GM18498 (cell line): ENCODE measurements around the gene TRAPPC2L.

Source experiments
- ATAC-seq: cut with Tn5 transposase; IDR thresholded peaks from one replicate; pipeline ENCODE4 v1.9.1; 2021; ENCODE audit warnings: mild to moderate bottlenecking, moderate library complexity; ENCODE audit not compliant: unreplicated experiment

Gene TRAPPC2L

GRCh38 chr16:88906020-88906419 is 49.1 kb downstream of the TRAPPC2L start:
- no peak for ATAC-seq

- no peak for ATAC-seq
Measured at GRCh38 chr16:88906535-88907105, 49.7 kb downstream of the TRAPPC2L start.

DNA sequence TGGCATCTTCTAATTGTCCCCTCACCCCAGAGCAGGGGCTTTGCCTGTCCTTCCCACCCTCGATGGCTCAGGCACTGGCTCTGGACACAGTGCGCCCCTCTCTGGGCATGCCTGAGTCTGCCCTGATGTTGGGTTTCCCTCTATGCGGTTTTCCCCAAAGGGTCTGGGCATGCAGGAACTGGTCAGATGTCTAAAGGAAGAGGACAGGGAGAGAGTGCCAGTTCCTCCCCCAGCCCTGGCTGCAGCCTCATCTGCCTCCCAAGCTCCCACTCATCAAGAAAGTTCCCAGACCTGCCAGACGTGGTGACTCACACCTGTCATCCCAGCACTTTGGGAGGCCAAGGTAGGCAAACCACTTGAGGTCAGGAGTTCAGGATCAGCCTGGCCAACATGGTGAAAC is 50.8 kb downstream of the TRAPPC2L start:
- no peak for ATAC-seq

DNA sequence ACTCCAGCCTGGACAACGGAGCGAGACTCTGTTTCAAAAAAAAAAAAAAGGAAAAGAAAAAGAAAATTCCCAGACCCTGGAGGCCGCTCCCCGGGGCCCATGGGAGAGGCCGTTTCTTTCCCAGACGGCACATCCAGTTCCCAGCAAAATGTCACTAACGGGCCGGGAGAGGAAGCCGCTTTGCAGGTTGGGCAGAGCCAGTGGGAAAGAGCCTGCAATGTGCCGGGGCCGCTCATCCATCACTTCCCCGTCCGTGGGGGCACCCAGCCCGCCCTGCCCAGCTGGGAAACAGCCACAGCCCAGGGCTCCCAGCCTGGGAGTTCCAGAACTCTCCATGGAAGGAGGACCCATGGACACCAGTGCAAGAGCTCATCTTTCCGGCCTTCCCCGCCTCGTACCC is 51.4 kb downstream of the TRAPPC2L start:
- ATAC-seq = no peak

GRCh38 chr16:88909431-88910210 is 52.7 kb downstream of the TRAPPC2L start:
- ATAC-seq = no peak

GRCh38 chr16:88910284-88911135 is 53.6 kb downstream of the TRAPPC2L start:
- no peak for ATAC-seq

DNA sequence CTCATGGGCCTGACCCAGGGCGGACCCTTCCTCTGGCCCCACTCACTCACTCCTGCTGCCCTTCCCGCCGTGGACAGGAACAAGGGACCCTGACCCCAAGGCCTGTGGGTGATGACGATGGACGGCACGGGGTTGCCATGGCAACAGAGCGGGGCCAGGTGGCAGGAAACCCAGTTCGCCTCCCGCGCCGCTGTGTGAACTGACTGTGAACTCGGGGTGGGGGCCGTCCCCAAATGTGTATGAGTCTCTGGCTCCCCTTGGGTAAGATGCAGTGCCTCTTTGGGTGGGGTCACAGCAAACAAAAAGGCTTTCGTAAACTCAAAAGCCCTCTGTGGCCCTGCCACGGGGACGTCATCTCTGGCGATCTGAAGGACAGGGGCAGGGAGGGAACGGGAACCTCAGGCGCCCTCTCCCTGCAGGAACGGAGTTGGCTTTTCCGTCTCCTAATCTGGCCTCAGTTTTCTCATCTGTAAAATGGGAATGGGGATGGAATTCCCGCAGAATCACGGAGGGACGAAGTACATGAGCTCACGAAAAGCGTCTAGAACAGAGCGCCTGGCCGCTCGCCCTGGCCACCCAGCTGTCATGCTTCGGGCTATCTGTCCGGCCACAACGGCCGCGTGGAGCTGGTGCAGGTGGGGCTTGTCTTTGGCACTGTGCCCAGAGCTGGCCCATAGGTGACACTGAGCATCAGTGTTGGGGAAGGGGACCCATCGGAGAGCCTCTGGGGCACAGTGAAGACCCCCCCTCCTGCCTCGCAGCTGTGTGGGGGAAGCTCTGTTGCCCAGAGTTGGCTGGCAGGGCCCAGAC is 54.4 kb downstream of the TRAPPC2L start:
- no peak for ATAC-seq

GRCh38 chr16:88911946-88912310 is 55.0 kb downstream of the TRAPPC2L start:
- no peak for ATAC-seq
